Bronchial epithelial cell (primary cell): Measurements from ENCODE around the gene SEMA6B. TPM values are rescaled to one million over a fixed set of nuclear protein-coding genes. Genes with fewer than 3 reads are reported as not detected.
A peak's percentile ranks its signal among the peaks of the same experiment; 100 is the strongest.

Experiments
- DNase-seq: peaks from one replicate; pipeline ENCODE4 v3.0.0-alpha.2; 2010; ENCODE audit warnings: low read depth
- FAIRE-seq: peaks from 2 replicates; lab custom pipeline; 2011; peaks lifted over from hg19 to GRCh38; lab: Jason Lieb, UNC
- H3K27me3 ChIP-seq: 2 replicates; pipeline ENCODE4 v1.5.1; 2011; ENCODE audit warnings: low read length; ENCODE audit not compliant: control insufficient read depth, insufficient read depth
- H3K36me3 ChIP-seq: 2 replicates; pipeline ENCODE4 v1.5.1; 2011; ENCODE audit warnings: low read length; ENCODE audit not compliant: control insufficient read depth, insufficient read depth
- H3K4me3 ChIP-seq: 2 replicates; pipeline ENCODE4 v1.5.1; 2011; ENCODE audit warnings: mild to moderate bottlenecking, low read depth, low read length, control low read depth
- total RNA-seq: library from RNA; depleted of rRNA; stranded (reverse); fragments of >200 nt; gene quantifications from 2 replicates; pipeline ENCODE4 v1.2.1, GENCODE V29; 2014
- TF ChIP-seq, protein P1 (sequence below): IDR thresholded peaks from 2 replicates; pipeline ENCODE4 v1.5.1; 2011; ENCODE audit warnings: mild to moderate bottlenecking, moderate library complexity, low read length, control low read depth, inconsistent platforms; ENCODE audit not compliant: insufficient read depth, severe bottlenecking

SEMA6B gene
- total RNA-seq, 1 donor from 2014 or later, result under 0.01 TPM

DNA sequence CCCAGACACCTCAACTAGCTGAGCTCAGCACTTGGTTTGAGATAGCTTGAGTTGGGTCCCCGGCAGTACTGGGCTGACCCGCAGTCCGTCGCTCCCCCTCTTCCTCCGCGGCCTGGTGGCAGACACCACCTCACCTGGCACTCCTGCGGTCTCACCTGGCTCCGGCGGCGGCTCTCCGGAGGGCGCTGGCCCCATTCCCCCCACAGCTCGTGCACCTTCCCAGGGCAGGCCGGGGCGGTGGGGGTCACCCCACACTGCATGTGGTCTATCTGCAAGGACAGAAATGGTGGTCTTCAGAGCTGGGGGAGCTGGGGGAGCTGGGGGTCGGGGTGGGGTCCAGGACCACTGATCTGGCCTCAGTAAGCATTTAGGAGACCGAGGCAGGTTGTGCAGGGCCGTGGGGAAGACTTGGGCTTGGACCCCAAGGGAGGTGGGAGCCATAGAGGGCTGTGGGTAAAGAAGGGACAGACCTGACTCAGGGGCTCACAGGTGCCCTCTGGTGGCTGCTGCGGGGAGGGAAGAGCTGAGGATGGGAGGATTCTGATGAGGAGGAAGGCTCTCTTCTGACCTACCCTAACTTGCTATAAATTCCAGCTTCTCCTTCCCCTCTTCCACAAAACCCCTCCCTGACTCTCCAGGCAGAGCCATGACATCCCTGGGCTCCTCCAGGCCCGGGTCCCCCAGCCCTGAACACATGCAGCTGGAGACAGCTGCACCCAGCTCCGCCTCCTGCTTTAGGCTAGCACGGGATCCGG, 34.5 kb downstream of the SEMA6B start:
- Histone ChIP-seq H3K27me3 (no peaks in the 10 kb centered on the region), H3K36me3 (no peaks in the 10 kb centered on the region), H3K4me3 (no peak overlapping the region)
- DNase-seq (peak; percentile 12), FAIRE-seq (no peak)
- TF ChIP-seq, protein P1, sequence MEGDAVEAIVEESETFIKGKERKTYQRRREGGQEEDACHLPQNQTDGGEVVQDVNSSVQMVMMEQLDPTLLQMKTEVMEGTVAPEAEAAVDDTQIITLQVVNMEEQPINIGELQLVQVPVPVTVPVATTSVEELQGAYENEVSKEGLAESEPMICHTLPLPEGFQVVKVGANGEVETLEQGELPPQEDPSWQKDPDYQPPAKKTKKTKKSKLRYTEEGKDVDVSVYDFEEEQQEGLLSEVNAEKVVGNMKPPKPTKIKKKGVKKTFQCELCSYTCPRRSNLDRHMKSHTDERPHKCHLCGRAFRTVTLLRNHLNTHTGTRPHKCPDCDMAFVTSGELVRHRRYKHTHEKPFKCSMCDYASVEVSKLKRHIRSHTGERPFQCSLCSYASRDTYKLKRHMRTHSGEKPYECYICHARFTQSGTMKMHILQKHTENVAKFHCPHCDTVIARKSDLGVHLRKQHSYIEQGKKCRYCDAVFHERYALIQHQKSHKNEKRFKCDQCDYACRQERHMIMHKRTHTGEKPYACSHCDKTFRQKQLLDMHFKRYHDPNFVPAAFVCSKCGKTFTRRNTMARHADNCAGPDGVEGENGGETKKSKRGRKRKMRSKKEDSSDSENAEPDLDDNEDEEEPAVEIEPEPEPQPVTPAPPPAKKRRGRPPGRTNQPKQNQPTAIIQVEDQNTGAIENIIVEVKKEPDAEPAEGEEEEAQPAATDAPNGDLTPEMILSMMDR, result peak; percentile 94

DNA sequence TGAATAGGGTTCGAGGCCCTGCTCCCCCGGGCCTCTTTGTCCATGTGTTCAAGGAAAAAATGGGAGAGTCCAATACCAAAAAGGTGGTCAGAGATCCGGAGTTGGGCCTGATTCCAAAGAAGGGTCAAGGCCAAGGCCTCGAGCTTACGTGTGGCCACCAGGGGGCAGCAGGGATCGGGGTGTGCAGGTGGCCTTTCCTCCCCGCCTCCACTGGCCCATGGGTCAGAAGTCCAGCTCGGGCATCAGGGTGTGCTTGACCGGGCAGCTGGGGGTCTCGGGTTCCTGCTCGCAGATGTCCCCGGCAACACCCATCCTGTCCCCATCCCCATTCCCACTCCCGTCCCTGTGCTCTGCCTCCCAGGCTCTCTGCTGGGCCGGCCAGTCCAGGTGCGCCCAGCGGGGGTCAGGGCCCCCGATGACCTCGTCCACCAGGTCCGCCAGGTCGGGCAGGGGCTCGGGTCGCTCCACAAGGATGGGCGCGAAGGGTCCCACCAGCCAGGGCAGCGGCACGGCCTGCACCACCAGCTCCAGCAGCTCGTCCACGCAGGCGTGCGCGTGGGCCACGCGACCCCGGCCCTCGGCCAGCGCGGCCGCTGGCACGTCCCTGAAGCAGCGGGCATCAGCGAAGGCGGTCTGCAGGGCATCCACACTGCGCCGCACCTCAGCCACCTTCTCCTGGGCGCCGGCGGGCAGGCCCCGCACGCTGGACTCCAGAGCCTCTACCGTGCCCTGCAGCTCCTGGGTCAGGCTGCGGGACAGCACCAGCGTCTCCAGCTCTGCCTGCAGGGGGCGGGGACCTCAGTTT, 36.0 kb downstream of the SEMA6B start:
- no peak overlapping the region for H3K4me3 ChIP-seq
- FAIRE-seq (no peak), DNase-seq (no peak)

DNA sequence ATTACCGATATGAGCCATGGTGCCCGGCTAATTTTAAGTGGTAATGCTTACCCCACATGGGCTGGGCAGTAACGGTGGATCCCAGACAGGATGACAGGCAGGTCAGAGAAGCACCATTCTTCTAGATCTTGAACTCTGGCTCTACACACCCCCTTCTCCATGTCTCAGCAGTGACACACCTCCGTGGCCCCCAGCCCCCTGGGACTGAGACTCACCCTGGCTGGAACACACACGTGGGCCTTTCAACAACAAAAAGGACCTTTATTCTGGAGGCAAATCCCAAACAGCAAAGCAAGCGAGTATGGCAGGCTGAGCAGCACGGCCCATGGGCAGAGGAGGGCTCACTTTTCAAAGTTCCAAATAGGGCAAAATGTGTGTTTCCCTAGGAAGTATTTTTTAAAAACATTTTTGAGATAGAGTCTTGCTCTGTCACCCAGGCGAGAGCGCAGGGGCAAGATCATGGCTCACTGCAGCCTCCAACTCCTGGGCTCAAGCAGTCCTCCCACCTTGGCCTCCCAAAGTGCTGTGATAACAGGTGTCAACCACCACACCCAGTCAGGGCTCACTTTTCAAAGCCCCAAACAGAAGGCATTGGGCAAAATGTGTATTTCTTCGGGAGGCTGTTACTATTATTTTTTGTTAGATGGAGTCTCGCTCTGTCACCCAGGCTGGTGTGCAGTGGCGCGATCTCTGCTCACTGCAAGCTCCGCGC, 37.0 kb downstream of the SEMA6B start:
- Histone ChIP-seq H3K36me3 (no peaks in the 10 kb centered on the region), H3K4me3 (no peak overlapping the region), H3K27me3 (no peaks in the 10 kb centered on the region)
- FAIRE-seq (no peak), DNase-seq (no peak)
- TF ChIP-seq, protein P1, result no peak

More for the DNA sequence above, 36.0 kb downstream of the SEMA6B start:
- TF ChIP-seq, protein P1, result peak; percentile 85
- no peaks in the 10 kb centered on the region for H3K36me3 ChIP-seq
- no peaks in the 10 kb centered on the region for H3K27me3 ChIP-seq

DNA sequence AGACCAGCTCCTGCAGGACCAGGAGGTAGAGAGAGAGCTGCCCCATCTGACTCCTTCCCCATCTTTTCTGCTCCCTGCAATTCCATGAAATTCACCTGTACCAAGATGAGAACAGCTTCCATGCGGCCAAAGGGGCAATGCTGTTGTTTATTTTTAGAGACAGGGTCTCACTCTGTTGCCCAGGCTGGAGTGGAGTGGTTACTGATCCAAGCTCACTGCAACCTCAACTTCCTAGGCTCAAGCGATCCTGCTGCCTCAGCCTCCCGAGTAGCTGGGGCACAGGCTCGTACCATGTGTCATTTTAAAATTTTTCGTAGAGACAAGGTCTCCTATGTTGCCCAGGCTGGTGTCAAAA, 37.6 kb downstream of the SEMA6B start:
- TF ChIP-seq, protein P1, result no peak

DNA sequence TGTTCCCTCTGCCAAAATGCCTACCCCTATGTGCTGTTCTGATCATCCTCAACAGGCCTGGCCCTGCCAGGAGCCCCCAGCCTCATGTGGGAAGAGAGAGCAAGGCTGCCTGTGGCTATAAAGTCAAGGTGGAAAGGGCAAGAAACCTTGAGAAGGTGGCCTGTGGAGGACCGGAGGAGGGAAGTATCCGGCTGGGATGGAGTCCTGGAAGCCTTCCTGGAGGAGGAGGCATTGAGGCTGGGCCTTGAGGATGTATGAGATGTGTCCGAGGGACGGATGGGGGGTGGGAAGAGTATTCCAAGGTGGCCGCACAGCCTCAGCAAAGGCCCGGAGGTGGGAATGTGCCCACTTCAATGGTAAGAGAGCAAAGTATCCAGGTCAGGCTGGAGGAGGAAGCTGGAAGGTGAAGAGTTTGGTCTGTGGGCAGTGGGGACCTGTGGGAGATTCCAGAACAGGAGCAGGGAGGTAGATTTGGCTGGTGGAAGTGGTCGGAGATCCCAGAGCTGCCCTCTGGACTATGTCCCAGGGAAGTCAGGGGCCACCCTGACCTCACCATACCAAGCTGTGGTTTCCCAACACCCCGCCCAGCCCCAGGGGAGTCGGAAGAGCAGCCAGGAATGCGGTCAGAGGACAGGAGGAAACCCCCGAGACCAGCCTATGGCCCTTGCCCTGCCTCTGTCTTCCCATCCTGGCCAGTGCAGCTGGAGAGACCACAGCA, 38.2 kb downstream of the SEMA6B start:
- FAIRE-seq (no peak), DNase-seq (no peak)
- Histone ChIP-seq H3K36me3 (no peaks in the 10 kb centered on the region), H3K27me3 (no peaks in the 10 kb centered on the region), H3K4me3 (no peak overlapping the region)
- TF ChIP-seq, protein P1, result no peak

More for the DNA sequence above, 37.6 kb downstream of the SEMA6B start:
- H3K27me3 ChIP-seq, result no peaks in the 10 kb centered on the region
- no peak overlapping the region for H3K4me3 ChIP-seq
- H3K36me3 ChIP-seq, result no peaks in the 10 kb centered on the region
- no peak for DNase-seq
- no peak for FAIRE-seq
